ENCODE data around the gene STRIP2.
"Not testable (repeated sequence)": the region's sequence is repeated elsewhere in the genome, so short reads cannot be mapped to it uniquely, and the experiment has no call there.

STRIP2 gene, protein sequence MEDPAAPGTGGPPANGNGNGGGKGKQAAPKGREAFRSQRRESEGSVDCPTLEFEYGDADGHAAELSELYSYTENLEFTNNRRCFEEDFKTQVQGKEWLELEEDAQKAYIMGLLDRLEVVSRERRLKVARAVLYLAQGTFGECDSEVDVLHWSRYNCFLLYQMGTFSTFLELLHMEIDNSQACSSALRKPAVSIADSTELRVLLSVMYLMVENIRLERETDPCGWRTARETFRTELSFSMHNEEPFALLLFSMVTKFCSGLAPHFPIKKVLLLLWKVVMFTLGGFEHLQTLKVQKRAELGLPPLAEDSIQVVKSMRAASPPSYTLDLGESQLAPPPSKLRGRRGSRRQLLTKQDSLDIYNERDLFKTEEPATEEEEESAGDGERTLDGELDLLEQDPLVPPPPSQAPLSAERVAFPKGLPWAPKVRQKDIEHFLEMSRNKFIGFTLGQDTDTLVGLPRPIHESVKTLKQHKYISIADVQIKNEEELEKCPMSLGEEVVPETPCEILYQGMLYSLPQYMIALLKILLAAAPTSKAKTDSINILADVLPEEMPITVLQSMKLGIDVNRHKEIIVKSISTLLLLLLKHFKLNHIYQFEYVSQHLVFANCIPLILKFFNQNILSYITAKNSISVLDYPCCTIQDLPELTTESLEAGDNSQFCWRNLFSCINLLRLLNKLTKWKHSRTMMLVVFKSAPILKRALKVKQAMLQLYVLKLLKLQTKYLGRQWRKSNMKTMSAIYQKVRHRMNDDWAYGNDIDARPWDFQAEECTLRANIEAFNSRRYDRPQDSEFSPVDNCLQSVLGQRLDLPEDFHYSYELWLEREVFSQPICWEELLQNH

DNA sequence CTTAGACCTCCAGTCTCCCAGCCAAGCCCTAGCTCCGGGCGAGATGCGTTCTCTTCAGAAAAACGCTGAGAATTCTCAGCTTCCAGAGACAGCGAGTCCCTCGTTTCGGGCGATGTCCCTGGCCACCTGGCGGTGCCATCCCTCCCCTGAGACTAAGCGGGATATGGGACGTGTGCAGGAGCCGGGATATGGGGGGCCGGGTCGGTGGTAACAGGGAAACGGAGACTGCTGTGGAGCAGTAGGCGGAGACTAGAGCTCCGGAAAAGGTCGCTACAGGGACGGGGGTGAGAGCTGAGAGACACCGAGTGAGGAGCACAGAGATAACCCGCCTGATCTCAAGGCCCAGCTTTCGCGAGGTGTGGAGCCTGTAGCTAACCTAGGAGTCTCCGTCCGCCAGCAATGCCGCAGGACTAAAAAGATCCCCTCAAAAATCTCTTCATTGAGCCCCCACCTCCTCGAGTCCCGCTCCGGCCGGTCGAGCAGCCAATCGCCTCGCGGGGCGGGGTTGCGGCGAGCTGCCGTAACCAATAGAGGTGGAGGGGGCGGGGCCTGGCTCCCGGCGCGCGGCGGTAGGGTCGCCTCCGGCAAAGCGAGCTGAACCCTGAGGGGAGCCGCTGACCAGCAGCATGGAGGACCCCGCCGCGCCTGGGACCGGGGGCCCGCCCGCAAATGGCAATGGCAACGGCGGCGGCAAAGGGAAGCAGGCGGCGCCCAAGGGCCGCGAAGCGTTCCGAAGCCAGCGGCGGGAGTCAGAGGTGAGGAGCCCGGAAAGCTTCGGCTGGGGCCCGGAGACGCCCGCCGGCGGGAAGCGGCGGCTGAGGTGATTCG lies at the start of gene STRIP2:
TSS of gene STRIP2 (plus strand) at position 586 of the 828 bp plus-strand sequence. CDS start at position 627, 41 bp downstream.
- DNase-seq: peak; percentile 42

DNA sequence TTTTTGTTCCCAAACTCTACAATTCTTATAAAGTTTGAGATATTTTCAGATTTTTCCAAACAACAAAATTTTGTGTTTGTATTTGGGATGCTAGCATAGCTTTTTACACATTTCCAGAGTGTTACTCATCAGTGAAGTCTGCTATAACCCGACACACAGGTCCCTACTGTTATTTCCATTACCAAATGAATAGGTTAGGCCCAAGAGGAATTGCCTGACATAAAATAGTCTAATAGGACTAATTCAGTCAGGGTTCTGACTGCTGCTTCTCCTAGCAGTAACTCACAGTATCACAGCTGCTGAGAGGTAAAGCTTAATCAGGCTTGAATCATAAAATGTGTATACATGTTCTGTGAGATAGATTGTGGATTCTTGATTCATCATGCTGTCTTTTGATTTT lies 49.1 kb upstream of the STRIP2 start:
- DNase-seq: no peak

DNA sequence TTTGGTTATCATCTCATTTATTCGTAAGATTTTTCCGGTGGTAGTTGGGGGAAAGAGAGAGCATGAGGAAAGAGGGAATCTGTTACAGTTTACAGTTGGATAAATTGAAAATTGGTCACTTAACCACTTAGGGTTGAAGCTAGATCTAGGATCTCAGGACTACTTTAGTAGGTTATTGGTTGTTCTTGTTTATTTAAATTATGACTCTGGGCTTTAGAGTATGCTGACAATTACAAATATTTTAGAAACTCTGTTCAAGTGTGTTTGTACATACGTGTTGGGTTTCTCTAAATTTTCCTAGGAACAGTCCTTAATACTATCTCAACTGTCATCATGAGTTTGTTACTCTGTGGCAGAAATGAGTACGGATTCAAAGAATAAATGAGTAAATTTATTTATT lies 48.6 kb upstream of the STRIP2 start:
- DNase-seq: no peak

DNA sequence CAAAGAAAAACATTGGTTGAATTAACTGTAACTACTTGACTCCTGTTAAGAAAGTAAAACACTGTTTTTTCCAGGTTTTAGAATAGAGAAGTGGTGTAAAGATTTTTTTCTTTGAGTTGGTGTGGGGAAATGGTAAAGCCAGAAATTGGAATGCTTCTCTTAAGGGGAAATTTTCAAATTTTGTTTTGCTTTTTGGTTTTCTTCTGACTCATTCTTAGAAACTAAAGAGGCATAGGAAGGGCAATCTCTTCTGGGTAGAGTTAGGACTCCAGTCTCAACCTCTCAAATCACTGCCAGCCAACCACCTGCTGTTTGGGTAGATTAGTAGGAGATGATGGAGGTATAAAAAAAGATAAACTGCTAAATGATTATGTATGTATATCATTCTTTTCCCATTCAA lies 47.7 kb upstream of the STRIP2 start:
- DNase-seq: no peak

DNA sequence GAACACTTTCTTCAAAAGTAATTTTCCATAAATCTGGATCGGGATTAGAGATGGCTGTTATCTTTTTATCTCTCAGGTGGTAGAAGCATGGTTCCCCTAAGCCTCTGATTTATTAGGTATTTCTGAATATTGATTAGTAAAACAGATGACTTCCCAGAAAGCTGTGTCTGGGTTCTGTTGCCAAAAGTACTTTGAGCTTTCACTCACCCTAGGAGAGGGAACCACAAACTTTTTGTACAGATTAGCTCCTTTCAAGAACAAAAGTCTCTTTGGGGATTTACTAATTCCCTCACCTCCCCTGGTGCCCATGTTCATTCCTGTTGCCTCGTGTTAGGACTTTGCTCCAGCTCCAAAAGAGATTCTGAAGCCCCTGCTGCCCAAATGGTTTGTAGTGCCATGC lies 46.7 kb upstream of the STRIP2 start:
- no peak for DNase-seq

DNA sequence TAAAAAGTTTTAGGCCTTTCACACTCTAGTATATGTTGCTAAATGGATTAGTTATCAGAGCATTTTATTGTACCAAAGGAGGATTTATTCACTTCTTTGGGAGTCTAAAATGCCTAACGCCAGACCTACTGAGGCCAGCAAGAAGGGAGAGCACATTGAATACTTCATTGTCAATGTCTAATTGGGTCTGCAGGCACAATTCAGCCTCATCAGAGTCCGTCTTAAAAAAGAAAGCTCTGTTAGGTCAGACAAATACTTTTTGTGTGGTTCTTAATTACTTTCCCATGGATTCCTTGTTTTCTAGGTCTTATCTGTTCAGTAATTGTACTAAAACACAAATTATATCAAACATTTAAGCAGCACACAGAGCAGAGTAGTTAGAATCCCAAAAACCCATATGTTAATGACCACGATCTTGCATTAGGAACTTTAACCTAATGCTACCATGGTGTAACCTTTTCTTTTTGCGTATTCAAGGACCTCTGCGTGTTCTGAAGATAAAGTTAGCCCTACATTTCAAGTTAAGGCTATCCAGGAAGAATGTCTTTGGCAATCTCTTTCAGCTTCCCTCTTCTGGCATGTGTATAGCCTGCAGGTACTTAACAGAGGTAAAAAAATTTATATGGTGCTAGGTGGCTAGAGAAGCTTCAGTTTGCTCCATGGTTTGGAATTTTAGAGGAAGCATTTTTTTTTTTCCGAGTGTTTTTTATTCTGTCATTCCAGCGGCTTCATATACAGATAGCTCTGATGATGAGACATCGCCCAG lies 45.7 kb upstream of the STRIP2 start:
- no peak for DNase-seq

DNA sequence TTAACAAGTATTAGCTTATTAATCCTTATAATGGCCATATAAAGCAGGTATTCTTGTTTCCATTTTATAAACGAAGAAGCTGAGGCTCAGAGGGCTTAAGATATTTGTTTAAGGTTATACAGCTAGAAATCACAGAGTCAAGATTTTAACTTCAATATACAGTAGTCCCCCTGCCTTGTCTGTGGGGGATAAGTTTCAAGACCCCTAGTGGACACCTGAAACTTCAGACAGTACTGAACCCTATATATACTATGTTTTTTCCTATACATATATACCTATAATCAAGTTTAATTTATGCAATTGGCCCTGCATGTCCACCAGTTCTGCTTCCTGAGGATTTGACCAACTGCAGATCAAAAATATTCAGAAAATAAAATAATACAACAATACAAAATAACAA lies 44.4 kb upstream of the STRIP2 start:
- no peak for DNase-seq

DNA sequence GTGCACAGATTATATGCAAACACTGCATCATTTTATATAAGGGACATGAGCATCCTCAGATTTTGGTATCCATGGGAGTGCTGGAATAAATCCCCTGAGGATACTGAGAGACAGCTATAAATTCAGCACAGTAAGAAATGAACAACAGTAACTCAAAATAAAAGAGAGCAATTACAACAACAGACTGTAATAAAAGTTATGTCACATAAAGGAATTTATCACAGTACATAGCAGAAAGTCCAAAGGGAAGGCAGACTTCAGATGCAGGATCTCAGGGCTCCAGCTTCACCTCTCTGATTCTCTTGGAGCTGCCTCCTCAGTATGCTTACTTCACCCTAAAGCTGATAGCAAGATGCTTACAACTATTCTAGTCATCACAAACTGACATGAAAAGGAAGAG lies 43.9 kb upstream of the STRIP2 start:
- no peak for DNase-seq

DNA sequence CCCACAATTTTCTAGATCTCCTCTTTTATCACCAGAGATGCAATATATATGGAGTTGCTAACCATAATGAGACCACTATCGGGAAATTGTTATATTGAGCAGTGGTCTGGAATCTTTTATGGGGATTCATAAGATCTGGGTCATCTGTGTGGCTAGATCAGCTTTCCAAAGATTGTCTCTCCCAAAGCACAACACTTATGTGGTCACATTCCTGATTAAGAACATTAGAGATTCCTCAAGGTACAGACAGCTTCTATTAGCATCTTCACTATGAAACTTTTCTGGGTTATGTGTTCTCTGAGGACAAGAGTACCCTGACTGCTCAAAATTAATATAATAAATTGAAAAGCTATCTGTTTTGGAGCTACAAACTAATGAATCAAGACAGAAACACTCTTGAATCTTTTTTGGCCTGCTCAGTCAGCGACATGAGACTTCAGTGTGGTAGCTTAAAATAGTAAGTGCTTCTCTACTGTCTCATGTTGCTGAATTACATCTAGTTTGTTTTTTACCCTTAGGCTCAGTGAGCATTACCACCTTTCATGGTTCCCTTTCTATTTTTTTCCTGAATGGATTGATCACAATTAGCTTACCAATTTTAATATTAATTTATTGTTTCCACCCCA lies 42.6 kb upstream of the STRIP2 start:
- no peak for DNase-seq

DNA sequence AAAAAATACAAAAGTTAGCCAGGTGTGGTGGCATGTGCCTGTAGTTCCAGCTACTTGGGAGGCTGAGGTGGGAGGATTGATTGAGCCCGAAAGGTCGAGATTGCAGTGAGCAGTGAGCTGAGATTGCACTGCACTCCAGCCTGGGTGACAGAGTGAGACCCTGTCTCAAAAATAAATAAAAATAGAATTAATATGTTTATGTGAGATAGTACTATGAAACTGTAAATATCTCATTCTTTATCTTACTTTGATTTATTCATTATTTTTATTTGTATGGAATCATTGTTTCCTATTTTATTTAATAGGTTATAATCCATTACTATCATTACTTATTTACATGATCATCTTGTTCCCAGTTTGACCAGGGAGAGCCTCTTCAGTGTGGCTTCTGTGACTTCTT lies 41.0 kb upstream of the STRIP2 start:
- no peak for DNase-seq

DNA sequence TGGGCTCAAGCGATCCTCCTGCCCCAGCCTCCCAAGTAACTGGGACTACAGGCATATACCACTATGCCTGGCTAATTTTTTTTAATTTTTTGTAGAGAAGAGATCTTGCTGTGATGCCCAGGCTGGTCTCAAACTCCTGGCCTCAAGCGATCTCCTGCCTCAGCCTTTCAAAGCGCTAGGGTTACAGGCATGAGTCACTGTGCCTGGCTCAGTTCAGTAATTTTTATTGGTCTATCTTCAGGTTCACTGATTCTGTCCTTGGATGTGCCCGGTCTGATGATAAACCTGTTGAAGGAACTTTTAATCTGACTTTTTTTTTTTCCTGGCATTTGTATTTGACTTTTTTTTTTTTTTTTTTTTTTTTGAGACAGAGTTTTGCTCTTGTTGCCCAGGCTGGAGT lies 40.1 kb upstream of the STRIP2 start:
- no peak for DNase-seq

DNA sequence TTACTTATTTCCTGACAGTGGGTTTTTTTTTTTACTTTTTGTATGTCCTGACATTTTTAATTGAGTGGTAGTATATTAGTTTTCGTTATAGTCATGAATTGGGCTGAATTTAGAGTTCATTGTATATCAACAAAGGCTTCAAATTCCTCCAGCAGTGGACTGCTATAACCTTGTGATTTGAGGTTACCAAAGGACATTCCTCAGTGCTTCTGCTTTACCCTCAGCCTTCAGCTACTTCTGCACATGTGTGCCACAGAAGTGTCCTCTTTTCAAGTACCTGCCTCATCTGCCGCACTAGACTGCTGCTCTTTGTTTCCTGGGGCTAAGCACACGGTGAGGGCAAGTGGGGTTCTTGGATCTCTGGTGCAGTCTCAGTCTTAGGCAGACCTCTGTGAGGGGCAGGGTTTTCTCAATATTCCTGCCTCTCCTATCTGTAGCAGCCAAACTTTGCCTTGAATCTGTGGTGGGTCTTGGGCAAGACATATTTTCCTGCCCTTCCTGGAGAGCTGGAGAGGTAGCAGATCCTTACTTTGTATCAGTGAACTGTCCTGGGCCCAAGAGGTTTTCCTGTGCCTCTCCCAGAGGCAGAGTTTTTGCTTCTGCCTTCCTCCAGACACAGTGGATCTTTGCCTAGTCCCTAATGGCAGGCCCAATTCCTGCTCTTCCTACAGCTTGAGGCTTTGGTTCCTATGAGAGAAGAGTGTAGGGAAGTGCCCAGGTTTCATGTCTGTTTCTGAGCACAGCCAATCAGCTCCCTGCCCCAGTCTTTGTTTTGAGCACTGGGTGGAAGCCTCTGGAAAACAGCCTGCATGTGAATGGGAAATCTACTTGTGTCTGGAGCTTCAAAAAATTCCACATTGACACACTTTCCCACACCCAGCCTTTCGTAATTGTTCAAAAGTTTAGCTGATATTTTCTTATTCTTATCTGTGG lies 39.0 kb upstream of the STRIP2 start:
- DNase-seq: no peak

DNA sequence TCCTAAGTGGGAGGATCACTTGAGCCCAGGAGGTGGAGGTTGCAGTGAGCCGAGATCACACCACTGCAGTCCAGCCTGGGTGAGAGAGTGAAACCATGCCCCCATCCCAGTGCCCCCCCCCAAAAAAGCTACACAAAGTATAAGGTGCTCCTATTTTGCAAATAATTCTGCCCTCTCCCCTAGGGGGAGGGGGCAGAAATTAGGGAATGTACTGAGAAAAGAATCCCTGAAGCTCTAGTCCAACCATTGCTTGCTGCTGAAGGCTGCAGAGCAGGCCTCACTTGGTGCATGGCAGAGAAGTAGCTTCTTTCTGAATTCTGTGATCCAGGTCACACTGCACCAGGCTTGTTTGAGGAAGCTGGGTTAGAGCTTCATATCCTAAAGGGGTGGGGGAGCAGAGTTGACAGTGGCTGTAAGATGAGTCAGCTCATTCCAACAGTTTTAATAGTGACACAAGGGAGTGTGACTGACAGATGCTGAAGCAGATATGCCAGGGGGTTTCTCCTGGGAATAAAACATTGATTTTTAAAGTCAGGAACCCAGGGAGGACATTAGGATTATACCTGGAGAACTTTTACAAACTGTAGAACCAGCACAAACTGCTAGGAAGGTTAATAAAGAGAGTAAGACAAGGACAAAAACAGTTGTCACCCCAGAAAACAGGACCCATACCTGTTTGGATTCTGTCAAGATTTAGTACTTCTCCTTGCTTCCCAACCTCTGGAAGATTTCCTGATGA lies 32.8 kb upstream of the STRIP2 start:
- DNase-seq: no peak

DNA sequence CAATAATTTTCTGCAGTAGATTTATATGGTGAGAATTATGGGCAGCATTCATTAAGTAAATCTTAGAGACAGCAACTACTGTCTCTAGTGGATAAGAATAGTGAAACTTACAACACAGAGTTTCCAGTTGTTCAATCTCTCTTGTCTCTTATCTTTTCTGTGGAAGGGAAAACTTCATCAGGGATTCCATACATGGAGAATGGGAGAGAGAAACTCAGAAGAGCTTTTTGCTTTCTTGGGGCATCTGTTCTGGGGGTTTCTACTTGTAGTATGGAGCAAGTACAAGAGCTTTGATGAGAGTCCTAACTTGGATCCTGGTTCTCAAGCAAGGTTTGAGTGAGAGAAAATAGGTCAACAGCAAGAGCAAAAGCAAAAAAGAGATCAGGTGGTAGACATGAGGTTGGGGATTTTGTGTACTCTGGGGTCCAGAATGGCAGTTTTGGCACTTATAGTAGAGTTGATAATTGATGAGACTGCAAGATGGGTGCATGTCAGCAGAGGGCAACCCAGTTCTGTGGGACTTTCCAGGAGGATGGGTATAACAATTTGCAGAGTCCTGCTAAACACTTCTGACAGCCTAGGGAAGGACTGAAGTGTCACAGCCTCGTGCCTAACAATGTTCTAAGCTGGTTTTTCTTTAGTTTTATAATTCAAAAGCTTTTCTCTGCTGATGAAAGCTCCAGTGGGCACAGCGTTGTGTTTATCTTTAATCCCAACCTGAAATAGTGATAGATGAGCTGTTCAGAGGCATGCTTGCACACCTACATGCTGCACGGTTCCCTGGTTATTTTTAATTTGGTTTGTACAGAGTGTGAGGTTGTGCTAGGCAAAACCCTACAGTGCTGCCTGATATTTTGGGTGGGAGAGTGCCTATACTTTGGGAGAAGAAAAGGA lies 32.0 kb upstream of the STRIP2 start:
- no peak for DNase-seq

DNA sequence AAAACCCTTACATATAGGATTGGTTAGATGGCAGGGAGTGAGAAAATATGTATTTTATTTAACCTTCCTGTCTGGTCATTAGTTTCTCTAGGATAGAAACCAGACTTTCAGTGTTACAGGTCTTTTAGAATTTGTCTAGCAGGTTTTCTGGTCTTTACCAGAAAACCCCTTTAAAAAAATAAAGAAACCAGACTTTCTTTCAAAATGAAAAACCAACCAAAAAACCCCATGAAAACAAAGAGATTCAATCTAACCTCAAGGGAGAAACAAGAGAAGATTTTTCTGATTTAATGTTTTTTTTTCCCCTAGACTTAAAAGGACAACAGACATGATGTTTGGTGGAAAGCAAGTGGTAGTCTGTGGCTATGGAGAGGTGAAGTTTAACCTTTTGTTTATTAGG lies 28.7 kb upstream of the STRIP2 start:
- DNase-seq: no peak

DNA sequence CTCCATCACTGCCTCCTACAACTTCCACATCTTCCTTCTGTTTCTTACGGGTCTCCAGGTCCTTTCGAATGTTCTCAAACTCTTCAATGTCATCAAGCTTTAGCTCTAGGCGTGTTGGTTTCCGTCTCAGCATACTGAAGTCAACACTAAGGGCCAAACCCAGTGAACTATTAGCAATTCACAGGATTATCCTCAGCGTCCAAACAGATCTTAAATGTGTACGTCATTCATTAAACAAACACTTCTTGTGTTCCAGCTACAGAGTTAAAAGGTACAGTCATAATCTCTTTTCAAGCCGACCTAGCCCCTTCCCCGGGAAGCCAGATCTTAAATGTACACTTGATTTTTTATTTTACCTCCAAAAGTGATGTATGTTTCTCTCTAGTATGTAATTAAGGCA lies 24.0 kb upstream of the STRIP2 start:
- not testable (repeated sequence) for DNase-seq

DNA sequence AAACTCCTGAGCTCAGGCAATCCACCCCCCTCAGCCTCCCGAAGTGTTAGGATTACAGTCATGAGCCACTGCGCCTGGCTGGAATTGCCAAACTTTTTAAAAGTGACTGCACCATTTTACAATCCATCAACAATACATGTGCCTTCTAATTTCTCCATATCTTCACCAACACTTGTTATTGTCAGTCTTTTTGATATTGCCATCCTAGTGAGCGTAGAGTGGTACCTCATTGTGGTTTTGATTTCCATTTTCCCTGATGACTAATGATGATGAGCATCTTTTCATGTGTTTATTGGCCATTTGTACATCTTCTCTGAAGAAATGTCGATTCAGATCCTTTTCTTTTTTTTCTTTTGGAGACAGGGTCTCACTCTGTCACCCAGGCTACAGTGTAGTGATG lies 21.7 kb upstream of the STRIP2 start:
- no peak for DNase-seq

DNA sequence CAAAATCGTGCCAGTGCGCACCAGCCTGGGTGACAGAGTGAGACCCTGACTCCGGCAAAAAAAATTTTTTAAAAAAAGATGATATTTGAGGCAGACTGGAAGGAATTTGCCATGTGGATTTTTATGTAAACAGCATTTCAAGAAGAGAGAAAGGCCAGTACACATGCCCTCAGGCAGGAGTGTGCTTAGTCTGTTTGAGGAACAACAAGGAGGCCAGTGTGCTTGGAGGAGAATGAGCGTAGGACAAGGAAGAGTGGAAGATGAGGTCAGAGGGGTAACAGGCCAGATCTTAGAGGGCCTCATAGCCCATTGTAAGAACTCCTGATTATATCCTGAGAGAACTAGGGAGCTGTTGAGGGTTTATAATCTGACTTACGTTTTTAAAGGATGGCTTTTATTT lies 17.2 kb upstream of the STRIP2 start:
- no peak for DNase-seq

DNA sequence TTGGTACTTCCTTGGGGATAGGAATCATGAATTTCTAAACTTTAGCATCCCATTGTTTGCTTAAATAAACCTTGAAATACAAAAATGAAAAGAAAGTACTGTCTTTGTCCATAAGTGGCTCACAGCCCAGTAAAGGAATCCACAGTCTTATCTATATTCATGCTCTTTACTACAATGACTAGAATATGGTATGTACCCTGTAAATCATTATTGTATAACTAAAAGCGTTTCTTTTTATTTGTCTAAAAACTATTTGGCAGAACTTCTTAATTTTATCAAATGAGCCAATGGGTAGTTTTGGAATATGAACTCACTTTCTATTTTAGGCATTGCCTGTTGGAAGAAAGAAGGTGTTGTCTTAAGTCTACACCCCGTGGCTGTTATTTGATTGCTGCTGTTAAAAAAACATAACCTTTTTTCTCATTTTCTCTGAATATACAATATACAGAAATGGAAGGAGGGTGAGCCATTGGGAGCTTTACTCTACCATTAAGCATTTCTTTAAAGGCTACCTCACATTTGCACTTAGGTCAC lies 12.4 kb upstream of the STRIP2 start:
- DNase-seq: no peak

All from KG1 (cell line).